T-helper 17 cell (primary cell): ENCODE measurements around the gene ARR3. TPM values are rescaled to one million over a fixed set of nuclear protein-coding genes. Genes with fewer than 3 reads are reported as not detected.
"Not testable (repeated sequence)": the region's sequence is repeated elsewhere in the genome, so short reads cannot be mapped to it uniquely, and the experiment has no call there.

ENCODE experiments used
- ATAC-seq: fragments of 150-1000 bp; cut with Tn5 transposase; 2 replicates; pipeline ENCODE4 v1.10.0; 2021; ENCODE audit warnings: mild to moderate bottlenecking, moderate library complexity
- DNase-seq, 3 donors: peaks; one replicate each; pipeline versions ENCODE4 v3.0.0 to v3.0.0-alpha.2; 2020 to 2021
- H3K9me3 ChIP-seq: one replicate; pipeline ENCODE4 v1.7.0; 2013; ENCODE audit warnings: low read length, mild to moderate bottlenecking; ENCODE audit not compliant: control insufficient read depth, poor library complexity, severe bottlenecking
- H3K27ac Mint-ChIP-seq: one replicate; pipeline ENCODE4 v1.8.0; 2022; ENCODE audit warnings: mild to moderate bottlenecking, moderate library complexity, mixed read lengths
- H3K27me3 Mint-ChIP-seq: one replicate; pipeline ENCODE4 v1.8.0; 2022; ENCODE audit warnings: mixed read lengths
- H3K36me3 Mint-ChIP-seq: one replicate; pipeline ENCODE4 v1.8.0; 2022; ENCODE audit warnings: low read depth, mixed read lengths
- H3K4me1 Mint-ChIP-seq: one replicate; pipeline ENCODE4 v1.8.0; 2022; ENCODE audit warnings: mild to moderate bottlenecking, mixed read lengths
- H3K4me3 Mint-ChIP-seq: one replicate; pipeline ENCODE4 v1.8.0; 2022; ENCODE audit warnings: mild to moderate bottlenecking, moderate library complexity, mixed read lengths
- total RNA-seq, 4 donors: library from RNA in 2 of 4; stranded (reverse) in 2 of 4; gene quantifications; one replicate each; pipeline ENCODE4 v1.2.3 and lab custom pipeline; 2022 to 2026

ARR3 gene
- total RNA-seq (not detected), total RNA-seq (lab: John Stamatoyannopoulos, UW) (0 reads per million in 2 donors)

DNA sequence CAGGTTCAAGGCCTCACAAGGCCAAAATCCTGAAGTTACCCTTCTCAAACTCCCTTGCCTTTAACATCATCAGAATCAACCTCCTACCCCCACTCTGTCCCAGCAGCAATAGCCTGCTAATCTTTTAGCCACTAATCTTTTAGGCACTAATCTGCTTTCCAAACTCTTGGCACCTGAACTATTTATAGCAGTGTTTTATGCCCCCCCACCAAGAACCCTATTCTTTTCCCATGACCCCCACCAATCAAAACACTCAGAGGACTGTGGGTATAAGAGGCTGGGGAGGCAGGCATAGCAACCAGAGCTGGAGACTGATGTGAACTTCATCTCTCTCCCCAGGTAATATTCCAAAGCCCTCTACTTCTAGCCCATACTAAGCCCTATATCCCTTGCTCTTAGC, at the start of gene ARR3:
TSS of gene ARR3 (plus strand) at position 301 of the 400 bp plus-strand sequence. CDS start 1,052 bp downstream, outside the sequence.
- Mint-ChIP-seq H3K4me1 (no peaks in the 10 kb centered on the region), H3K27me3 (no peaks in the 10 kb centered on the region), H3K4me3 (no peak within 1 kb of the TSS), H3K27ac (no peak within 1 kb of the TSS), H3K36me3 (peaks cover 2% of the 10 kb centered on the region)
- no peak for DNase-seq
- no peaks in the 10 kb centered on the region for H3K9me3 ChIP-seq
- ATAC-seq = no peak

DNA sequence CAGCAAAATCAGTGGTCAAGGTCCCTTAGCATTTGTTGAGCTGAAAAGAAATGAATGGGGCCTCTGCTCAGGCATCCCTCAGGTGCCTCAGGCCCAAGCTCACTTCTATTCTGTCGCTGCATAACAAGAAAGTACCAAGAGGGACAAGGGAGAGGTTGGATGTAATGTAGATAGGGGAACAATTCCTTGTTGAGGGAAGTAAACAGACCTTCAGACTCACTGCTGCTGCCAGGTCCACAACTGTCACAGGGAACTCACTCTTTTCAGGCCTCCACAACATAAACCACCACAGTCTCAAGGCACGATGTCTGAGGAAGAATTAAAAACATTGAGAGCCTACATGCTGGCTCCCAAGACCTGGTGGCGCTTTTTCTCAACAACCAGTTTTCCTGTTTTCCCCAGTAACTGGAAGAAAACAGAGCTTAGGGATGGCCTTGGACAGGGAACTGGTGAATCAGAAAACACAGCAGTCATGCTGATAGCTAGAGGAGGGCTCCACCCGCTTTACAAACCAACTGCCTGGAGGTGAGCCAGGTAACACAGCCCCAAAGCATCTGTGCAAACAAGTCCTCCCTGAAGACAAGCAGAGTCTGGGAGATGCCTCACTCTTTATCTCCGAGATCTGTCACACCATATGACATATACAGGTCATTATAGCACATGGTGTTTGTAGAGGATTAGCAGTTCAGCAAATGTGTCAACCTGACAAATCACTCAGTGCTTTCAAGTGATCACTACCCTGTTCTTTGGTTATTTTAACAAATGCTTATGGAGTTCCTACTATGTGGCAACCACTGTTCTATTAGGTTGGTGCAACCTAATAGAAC, 48.0 kb upstream of the ARR3 start:
- ATAC-seq (no peak), DNase-seq (no peak)
- Mint-ChIP-seq H3K4me1 (no peaks in the 10 kb centered on the region), H3K36me3 (no peaks in the 10 kb centered on the region), H3K27ac (no peak overlapping the region), H3K4me3 (no peak overlapping the region), H3K27me3 (no peaks in the 10 kb centered on the region)
- H3K9me3 ChIP-seq = no peaks in the 10 kb centered on the region

DNA sequence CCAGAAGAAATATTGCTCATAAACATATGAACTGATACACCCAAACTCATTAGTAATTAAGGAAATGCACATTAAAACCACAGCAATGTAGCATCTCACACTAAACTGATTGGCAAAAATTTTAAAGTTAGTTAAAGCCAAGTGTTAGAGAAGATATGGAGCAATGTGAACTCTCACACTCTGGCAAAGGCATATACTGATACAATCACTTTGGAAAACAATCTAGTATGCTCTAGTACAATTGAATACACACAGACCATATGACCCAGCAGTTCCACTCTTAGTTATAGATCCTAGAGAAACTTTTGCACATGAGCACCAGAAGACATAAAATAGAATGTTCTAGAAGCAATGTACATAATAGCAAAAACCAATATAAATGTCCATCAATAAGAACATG, 42.1 kb upstream of the ARR3 start:
- no peak overlapping the region for H3K4me3 Mint-ChIP-seq
- no peak overlapping the region for H3K27ac Mint-ChIP-seq
- no peak for DNase-seq

DNA sequence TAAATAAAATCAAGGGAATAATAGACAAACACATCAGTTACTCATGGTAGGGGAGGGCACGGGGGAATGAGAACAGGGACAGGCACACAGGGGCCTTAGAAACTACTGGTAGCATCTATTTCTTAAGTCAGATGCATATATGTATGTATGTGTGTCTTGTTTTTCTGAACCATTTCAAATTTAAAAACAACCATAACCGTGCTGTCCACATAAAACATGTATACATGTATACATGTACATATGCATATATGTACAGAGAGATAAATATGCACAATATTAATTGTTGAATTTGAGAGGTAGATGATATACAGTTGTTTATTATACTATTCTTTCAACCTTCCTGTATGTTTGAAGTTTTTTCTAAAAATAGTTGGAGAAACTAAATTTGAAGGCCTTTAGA, 41.4 kb upstream of the ARR3 start:
- peaks cover 2% of the 10 kb centered on the region for H3K36me3 Mint-ChIP-seq

More for the DNA sequence above, 42.1 kb upstream of the ARR3 start:
- Mint-ChIP-seq H3K4me1 (no peaks in the 10 kb centered on the region), H3K36me3 (peaks cover 2% of the 10 kb centered on the region), H3K27me3 (no peaks in the 10 kb centered on the region)
- no peaks in the 10 kb centered on the region for H3K9me3 ChIP-seq
- ATAC-seq = no peak

DNA sequence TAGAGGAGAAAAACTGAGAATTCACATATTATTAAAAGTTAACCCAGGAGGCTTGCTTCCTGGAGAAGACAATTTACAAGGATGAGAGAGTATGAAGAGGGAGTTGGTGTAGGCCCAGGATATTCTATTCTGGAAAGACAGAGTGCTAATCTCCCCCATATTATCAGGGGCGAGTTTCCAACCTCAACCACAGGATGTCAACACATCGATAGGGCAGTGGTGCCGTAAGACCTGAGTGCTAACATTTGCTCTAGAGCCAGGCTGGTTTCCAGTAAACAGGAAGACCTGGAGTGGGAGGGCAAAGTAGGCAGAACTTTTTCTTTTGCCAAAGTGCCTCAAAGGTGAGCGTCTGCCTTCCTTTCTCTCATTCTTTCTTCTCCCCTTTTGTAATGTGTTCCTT, 36.5 kb upstream of the ARR3 start:
- no peaks in the 10 kb centered on the region for H3K4me1 Mint-ChIP-seq

More for the DNA sequence above, 41.4 kb upstream of the ARR3 start:
- H3K9me3 ChIP-seq = no peaks in the 10 kb centered on the region
- Mint-ChIP-seq H3K4me1 (no peaks in the 10 kb centered on the region), H3K4me3 (no peak overlapping the region), H3K27ac (no peak overlapping the region), H3K27me3 (no peaks in the 10 kb centered on the region)
- no peak for DNase-seq
- ATAC-seq = no peak

DNA sequence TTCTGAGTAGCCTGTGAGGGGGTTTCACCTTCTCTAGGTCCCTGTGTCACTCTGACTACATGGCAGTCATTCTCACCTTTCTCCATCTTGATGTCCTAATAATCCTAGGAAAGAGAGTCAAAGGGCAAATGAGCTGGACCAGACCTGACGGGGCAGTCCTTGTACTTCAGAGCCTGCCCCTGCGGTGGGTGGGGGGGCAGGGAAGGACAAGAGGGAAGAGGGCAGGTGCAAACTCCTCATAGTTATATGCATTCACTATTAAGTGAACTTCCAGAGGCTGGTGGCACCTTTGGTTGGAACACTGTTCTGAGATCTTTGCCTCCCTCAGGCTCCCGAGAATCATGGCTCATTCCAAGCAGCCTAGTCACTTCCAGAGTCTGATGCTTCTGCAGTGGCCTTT, 33.8 kb upstream of the ARR3 start, which contains the start of gene AWAT1:
TSS of gene AWAT1 (plus strand) at position 301 of the 400 bp plus-strand sequence. CDS start at position 342, 41 bp downstream.
- H3K27ac Mint-ChIP-seq = no peak within 1 kb of the TSS
- no peak within 1 kb of the TSS for H3K4me3 Mint-ChIP-seq
- no peak for DNase-seq

More for the DNA sequence above, 36.5 kb upstream of the ARR3 start:
- Mint-ChIP-seq H3K27ac (no peak overlapping the region), H3K27me3 (no peaks in the 10 kb centered on the region), H3K36me3 (peaks cover 2% of the 10 kb centered on the region), H3K4me3 (no peak overlapping the region)
- no peak for ATAC-seq
- H3K9me3 ChIP-seq = no peaks in the 10 kb centered on the region
- DNase-seq = no peak

DNA sequence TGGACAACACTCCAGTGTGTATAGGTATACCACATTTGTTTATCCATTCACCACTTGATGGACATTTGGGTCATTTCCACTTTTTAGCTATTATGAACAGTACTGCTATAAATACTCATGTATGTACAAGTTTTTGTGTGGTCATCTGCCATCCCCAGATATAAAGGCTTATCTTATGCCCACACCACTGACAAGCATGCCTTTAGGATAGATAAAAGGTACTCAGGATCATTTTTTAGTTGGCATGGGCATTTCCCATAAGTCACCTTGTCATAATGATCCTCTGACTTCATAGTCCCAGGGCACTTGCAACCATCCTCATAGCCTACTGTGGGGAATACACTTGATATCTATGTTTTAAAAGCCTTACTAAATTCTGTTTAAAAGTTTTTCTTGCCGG, 27.4 kb upstream of the ARR3 start:
- H3K9me3 ChIP-seq = no peaks in the 10 kb centered on the region
- DNase-seq = no peak
- no peak overlapping the region for H3K4me3 Mint-ChIP-seq
- H3K4me1 Mint-ChIP-seq = no peaks in the 10 kb centered on the region
- ATAC-seq = no peak
- no peaks in the 10 kb centered on the region for H3K27me3 Mint-ChIP-seq
- no peaks in the 10 kb centered on the region for H3K36me3 Mint-ChIP-seq
- H3K27ac Mint-ChIP-seq = no peak overlapping the region

More for the DNA sequence above, 33.8 kb upstream of the ARR3 start, which contains the start of gene AWAT1:
- Mint-ChIP-seq H3K36me3 (no peaks in the 10 kb centered on the region), H3K27me3 (no peaks in the 10 kb centered on the region), H3K4me1 (no peaks in the 10 kb centered on the region)
- no peaks in the 10 kb centered on the region for H3K9me3 ChIP-seq
- ATAC-seq = no peak

DNA sequence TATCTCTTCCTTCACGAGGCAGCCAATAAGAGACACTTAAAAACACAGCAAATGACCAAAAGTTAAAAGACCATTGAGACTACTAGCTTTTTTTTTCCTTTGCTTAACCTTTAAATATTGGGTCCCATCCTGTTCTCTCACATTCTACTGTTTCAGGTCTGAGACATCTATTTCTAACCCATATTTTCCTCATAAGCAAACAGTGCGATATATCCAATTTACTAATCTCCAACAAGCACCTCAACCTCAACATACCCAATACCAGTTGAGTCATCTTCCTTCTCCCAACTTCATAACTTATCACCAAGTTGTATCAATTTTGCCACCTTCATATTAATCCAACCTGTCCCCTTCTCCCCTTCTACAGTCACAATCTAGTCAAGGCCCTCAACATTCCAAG, 26.6 kb upstream of the ARR3 start:
- Mint-ChIP-seq H3K4me3 (no peak overlapping the region), H3K36me3 (no peaks in the 10 kb centered on the region), H3K27ac (no peak overlapping the region), H3K4me1 (no peaks in the 10 kb centered on the region), H3K27me3 (no peaks in the 10 kb centered on the region)
- ATAC-seq = no peak
- DNase-seq = no peak
- no peaks in the 10 kb centered on the region for H3K9me3 ChIP-seq

DNA sequence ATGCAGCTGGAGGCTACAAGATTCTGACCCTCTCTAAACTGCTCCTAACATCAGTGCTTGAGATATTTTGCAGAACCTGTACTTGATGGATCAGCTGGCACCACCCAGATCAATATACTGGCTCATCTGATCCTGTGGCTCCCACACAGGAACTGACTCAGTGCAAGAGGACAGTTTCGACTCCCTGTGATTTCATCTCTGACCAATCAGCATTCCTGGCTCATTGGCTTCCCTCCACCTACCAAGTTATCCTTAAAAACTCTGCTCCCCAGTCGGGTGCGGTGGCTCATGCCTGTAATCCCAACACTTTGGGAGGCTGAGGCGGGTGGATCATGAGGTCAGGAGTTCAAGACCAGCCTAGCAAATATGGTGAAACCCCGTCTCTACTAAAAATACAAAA, 24.5 kb upstream of the ARR3 start:
- not testable (repeated sequence) for H3K4me3 Mint-ChIP-seq, H3K27me3 Mint-ChIP-seq, ATAC-seq, H3K4me1 Mint-ChIP-seq, H3K27ac Mint-ChIP-seq, DNase-seq, H3K36me3 Mint-ChIP-seq, H3K9me3 ChIP-seq

DNA sequence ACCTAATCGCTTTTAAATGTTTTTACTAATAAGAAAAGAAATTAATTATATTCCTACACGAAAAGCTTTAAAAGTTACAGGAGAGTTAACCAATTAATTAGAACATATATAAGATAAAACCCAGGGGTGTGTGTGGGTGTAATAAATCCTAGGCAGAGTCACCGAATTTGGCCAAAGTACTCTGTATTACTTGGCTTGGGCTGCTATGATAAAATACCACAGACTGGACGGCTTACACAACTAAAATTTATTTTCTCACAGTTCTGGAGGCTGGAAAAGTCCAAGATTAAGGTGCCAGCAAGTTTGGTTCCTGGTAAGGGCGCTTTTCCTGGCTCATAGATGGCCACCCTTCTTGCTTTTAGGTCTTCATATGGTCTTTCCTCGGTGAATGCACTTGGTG, 23.3 kb upstream of the ARR3 start:
- no peaks in the 10 kb centered on the region for H3K9me3 ChIP-seq
- ATAC-seq (no peak), DNase-seq (no peak)
- Mint-ChIP-seq H3K27me3 (no peaks in the 10 kb centered on the region), H3K4me3 (no peak overlapping the region), H3K36me3 (no peaks in the 10 kb centered on the region), H3K4me1 (no peaks in the 10 kb centered on the region), H3K27ac (no peak overlapping the region)

DNA sequence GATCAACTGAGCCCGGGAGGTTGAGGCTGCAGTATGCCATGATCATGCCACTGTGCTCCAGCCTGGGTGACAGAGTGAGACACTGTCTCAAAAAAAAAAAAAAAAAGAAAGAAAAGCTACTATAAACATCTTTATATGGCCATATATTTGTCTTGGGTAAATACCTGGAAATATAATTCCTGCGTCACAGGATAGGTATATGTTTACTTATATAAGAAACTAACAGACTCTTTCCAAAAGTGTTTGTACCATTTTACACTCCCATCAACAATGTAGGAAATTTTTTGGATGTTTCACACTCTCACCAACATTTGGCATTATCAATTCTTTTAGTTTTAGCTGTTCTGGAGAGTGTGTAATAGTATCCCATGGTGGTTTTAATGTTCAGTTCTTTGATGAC, 20.9 kb upstream of the ARR3 start:
- Mint-ChIP-seq H3K27ac (no peak overlapping the region), H3K27me3 (no peaks in the 10 kb centered on the region), H3K36me3 (no peaks in the 10 kb centered on the region), H3K4me3 (no peak overlapping the region), H3K4me1 (no peaks in the 10 kb centered on the region)
- ATAC-seq (no peak), DNase-seq (no peak)
- no peaks in the 10 kb centered on the region for H3K9me3 ChIP-seq

DNA sequence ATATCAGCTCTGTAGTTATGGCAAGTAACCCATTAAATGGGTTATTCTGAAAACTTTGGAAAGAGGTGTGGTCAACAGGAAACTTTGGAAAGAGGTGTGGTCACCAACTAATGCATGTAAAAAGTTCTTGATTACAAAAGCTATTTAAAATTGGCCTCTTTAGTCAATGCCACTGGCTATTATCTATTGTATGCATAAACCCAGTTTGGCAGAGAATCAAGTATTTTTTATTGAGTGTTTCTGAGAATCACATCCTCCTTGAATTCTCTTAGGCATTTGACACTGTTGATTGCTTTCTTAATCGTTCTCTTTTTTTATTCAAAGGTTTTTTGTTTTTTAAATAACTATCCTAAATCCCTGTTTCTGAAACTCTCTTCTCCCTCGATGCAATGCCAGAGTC, 15.6 kb upstream of the ARR3 start:
- H3K27me3 Mint-ChIP-seq = no peaks in the 10 kb centered on the region
- H3K36me3 Mint-ChIP-seq = peaks cover 11% of the 10 kb centered on the region
- H3K27ac Mint-ChIP-seq = no peak overlapping the region
- DNase-seq = no peak
- ATAC-seq = no peak
- H3K9me3 ChIP-seq = no peaks in the 10 kb centered on the region
- H3K4me1 Mint-ChIP-seq = no peaks in the 10 kb centered on the region
- H3K4me3 Mint-ChIP-seq = no peak overlapping the region

DNA sequence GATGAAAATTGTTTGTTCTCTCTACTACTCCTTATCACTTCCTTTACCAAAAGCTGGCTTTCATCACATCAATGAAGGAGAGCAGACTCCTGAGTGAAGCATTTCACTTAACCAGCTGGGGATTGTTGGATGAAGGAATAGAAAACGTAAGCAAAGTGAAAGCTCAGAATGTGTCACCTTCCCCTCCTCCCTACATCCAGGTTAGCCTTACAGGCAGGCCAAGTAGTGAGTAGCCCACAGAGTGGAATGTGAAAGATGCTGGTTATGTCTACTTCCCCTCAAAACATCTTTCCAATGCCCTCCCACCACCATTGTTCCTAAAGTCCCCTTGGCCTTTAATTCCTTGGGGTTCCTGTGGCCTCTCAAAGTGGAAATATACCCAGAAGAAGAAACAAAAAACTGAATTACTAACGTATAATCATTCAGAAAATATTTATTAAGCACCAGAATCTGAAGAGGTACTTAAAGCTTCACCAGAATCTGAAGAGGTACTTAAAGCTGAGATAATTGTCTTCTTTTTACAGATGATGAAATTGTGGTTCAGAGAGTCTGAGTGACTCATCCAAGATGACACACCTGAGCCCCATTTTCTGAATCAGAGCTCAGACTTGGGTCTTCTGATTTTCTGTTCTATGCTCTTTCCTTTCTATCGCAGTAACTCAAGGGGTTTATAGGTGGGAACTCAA, 14.6 kb upstream of the ARR3 start:
- no peak overlapping the region for H3K4me3 Mint-ChIP-seq
- H3K9me3 ChIP-seq = no peaks in the 10 kb centered on the region
- no peaks in the 10 kb centered on the region for H3K27me3 Mint-ChIP-seq
- H3K36me3 Mint-ChIP-seq = peaks cover 11% of the 10 kb centered on the region
- DNase-seq = no peak
- no peak for ATAC-seq
- H3K27ac Mint-ChIP-seq = no peak overlapping the region
- H3K4me1 Mint-ChIP-seq = no peaks in the 10 kb centered on the region
